ENCODE results near the gene TUBD1. TPM values are rescaled to one million over a fixed set of nuclear protein-coding genes. Genes with fewer than 3 reads are reported as not detected.

TUBD1 gene
- total RNA-seq, 1 experiment from 2014 or later, result 16.1 TPM

DNA sequence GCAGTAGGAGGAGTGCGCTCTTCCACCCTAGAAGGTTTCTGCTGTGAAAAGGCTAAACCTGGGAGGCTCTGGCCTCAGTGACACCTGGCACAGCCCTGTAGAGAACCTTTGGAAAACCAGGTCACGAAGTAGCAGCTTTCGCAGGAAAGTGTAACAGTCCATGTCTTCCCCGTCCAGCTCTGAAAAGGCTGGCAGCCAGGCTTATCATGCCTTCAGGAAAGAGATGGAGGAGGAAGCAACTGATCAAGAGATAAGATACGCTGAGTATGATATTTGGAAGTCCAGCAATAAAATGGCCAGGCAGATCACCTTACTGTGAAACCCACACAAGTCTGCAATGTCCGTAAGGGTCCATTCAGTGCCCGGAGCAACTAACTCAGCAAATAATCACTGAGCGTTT lies 22.3 kb downstream of the TUBD1 start:
- Histone ChIP-seq H3K4me1 (ENCODE audit: insufficient read depth, low read length, poor library complexity, severe bottlenecking) (no peaks in the 10 kb centered on the region), H3K4me3 (ENCODE audit: low read depth, low read length, poor library complexity, severe bottlenecking) (no peak overlapping the region), H3K36me3 (ENCODE audit: insufficient read depth, low read length, poor library complexity, severe bottlenecking) (peaks cover 11% of the 10 kb centered on the region), H3K27me3 (replicated peaks; ENCODE audit: insufficient read depth, low read depth, low read length, poor library complexity) (no peaks in the 10 kb centered on the region), H3K9me3 (ENCODE audit: low read depth, low read length, poor library complexity, severe bottlenecking) (no peaks in the 10 kb centered on the region), H3K27ac (ENCODE audit: low read depth, low read length, poor library complexity, severe bottlenecking) (no peak overlapping the region)
- TF ChIP-seq CTCF (conservative IDR thresholded peaks at IDR 0.05; ENCODE audit: low read depth, low read length) (no peak), EZH2 (IDR thresholded peaks at IDR 0.05; ENCODE audit: borderline replicate concordance, low read depth, low read length, poor library complexity, severe bottlenecking) (no peak)
- ChIA-PET POLR2A (ENCODE audit: low non-redundant PET) (no interaction called here), CTCF (no interaction called here)
- intact Hi-C loops (cut with micrococcal nuclease; ENCODE audit: unreplicated experiment), result no loop called here
- DNase-seq (ENCODE audit: low spot score), result no peak
- no TSS peak for BruUV-seq (replicated peaks)

GRCh38 chr17:59869941-59870218 lies 22.9 kb downstream of the TUBD1 start:
- no peak for DNase-seq (ENCODE audit: low spot score)
- Histone ChIP-seq H3K4me3 (ENCODE audit: low read depth, low read length, poor library complexity, severe bottlenecking) (no peak overlapping the region), H3K27ac (ENCODE audit: low read depth, low read length, poor library complexity, severe bottlenecking) (no peak overlapping the region), H3K4me1 (ENCODE audit: insufficient read depth, low read length, poor library complexity, severe bottlenecking) (no peaks in the 10 kb centered on the region), H3K9me3 (ENCODE audit: low read depth, low read length, poor library complexity, severe bottlenecking) (no peaks in the 10 kb centered on the region), H3K27me3 (replicated peaks; ENCODE audit: insufficient read depth, low read depth, low read length, poor library complexity) (no peaks in the 10 kb centered on the region), H3K36me3 (ENCODE audit: insufficient read depth, low read length, poor library complexity, severe bottlenecking) (peaks cover 6% of the 10 kb centered on the region)
- TF ChIP-seq EZH2 (IDR thresholded peaks at IDR 0.05; ENCODE audit: borderline replicate concordance, low read depth, low read length, poor library complexity, severe bottlenecking) (no peak), CTCF (conservative IDR thresholded peaks at IDR 0.05; ENCODE audit: low read depth, low read length) (no peak)
- ChIA-PET CTCF (no interaction called here), POLR2A (ENCODE audit: low non-redundant PET) (no interaction called here)
- intact Hi-C loops (cut with micrococcal nuclease; ENCODE audit: unreplicated experiment), result no loop called here
- BruUV-seq (replicated peaks), result no TSS peak

GRCh38 chr17:59863616-59864015 lies 29.1 kb downstream of the TUBD1 start:
- Histone ChIP-seq H3K27ac (ENCODE audit: low read depth, low read length, poor library complexity, severe bottlenecking) (no peak overlapping the region), H3K9me3 (ENCODE audit: low read depth, low read length, poor library complexity, severe bottlenecking) (no peaks in the 10 kb centered on the region), H3K4me3 (ENCODE audit: low read depth, low read length, poor library complexity, severe bottlenecking) (no peak overlapping the region), H3K36me3 (ENCODE audit: insufficient read depth, low read length, poor library complexity, severe bottlenecking) (peaks cover 5% of the 10 kb centered on the region), H3K4me1 (ENCODE audit: insufficient read depth, low read length, poor library complexity, severe bottlenecking) (peaks cover under 1% of the 10 kb centered on the region), H3K27me3 (replicated peaks; ENCODE audit: insufficient read depth, low read depth, low read length, poor library complexity) (no peaks in the 10 kb centered on the region)
- POLR2A ChIA-PET (ENCODE audit: low non-redundant PET), result no interaction called here
- DNase-seq (ENCODE audit: low spot score), result no peak
- CTCF ChIA-PET, result no interaction called here
- no peak for TF ChIP-seq EZH2 (IDR thresholded peaks at IDR 0.05; ENCODE audit: borderline replicate concordance, low read depth, low read length, poor library complexity, severe bottlenecking)
- TF ChIP-seq CTCF (conservative IDR thresholded peaks at IDR 0.05; ENCODE audit: low read depth, low read length), result no peak
- no TSS peak for BruUV-seq (replicated peaks)
- intact Hi-C loops (cut with micrococcal nuclease; ENCODE audit: unreplicated experiment), result no loop called here

All from A673 (cell line).